ENCODE measurements around the gene TSPAN14.
"Not testable (repeated sequence)": the region's sequence is repeated elsewhere in the genome, so short reads cannot be mapped to it uniquely, and the experiment has no call there.

TSPAN14 gene

DNA sequence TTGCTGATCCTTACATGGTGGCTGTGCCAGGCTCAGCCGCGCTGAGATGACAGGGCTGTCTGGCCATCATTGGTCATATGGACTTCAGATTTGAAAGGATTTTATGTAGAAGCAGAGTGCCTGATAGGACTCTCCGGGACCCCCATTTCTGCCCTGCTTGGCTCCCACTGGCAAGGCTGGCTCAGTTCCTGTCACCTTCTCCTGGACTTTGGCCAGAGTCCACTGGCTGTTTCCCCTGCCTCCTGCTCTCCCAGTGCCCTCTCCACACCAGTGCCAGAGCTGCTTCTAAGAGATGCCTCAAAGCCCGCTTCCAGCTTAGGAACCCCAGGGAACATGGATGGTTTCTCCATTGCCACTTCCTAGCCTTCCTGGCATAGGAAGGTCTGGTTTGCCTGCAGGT lies 78.5 kb downstream of the TSPAN14 start:
- Histone ChIP-seq H3F3A (ENCODE audit: insufficient read depth, low read length) (no peaks in the 10 kb centered on the region), H3K79me2 (ENCODE audit: insufficient read depth, low read length) (no peaks in the 10 kb centered on the region), H3K9ac (ENCODE audit: low read length) (no peak overlapping the region), H3K4me2 (ENCODE audit: low read length) (no peak overlapping the region), H3K36me3 (ENCODE audit: insufficient read depth, low read length) (no peaks in the 10 kb centered on the region), H3K9me2 (ENCODE audit: low read depth, low read length) (no peaks in the 10 kb centered on the region), H3K27ac (ENCODE audit: low read depth, low read length, poor library complexity, severe bottlenecking) (no peak overlapping the region), H3K4me3 (ENCODE audit: low read depth, low read length, poor library complexity, severe bottlenecking) (no peak overlapping the region), H3K9me3 (ENCODE audit: low read length) (no peaks in the 10 kb centered on the region), H3K27me3 (ENCODE audit: insufficient read depth, low read length) (no peaks in the 10 kb centered on the region), H3K4me1 (ENCODE audit: insufficient read depth, low read length, severe bottlenecking) (peaks cover 14% of the 10 kb centered on the region), H4K20me1 (ENCODE audit: insufficient read depth, low read length) (no peaks in the 10 kb centered on the region), H2AFZ (ENCODE audit: low read length) (no peak overlapping the region)
- TF ChIP-seq EZH2 (IDR thresholded peaks at IDR 0.05; ENCODE audit: borderline replicate concordance, low read length) = no peak
- TF ChIP-seq, protein P1, sequence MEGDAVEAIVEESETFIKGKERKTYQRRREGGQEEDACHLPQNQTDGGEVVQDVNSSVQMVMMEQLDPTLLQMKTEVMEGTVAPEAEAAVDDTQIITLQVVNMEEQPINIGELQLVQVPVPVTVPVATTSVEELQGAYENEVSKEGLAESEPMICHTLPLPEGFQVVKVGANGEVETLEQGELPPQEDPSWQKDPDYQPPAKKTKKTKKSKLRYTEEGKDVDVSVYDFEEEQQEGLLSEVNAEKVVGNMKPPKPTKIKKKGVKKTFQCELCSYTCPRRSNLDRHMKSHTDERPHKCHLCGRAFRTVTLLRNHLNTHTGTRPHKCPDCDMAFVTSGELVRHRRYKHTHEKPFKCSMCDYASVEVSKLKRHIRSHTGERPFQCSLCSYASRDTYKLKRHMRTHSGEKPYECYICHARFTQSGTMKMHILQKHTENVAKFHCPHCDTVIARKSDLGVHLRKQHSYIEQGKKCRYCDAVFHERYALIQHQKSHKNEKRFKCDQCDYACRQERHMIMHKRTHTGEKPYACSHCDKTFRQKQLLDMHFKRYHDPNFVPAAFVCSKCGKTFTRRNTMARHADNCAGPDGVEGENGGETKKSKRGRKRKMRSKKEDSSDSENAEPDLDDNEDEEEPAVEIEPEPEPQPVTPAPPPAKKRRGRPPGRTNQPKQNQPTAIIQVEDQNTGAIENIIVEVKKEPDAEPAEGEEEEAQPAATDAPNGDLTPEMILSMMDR (IDR thresholded peaks at IDR 0.05; ENCODE audit: low read length) = no peak

DNA sequence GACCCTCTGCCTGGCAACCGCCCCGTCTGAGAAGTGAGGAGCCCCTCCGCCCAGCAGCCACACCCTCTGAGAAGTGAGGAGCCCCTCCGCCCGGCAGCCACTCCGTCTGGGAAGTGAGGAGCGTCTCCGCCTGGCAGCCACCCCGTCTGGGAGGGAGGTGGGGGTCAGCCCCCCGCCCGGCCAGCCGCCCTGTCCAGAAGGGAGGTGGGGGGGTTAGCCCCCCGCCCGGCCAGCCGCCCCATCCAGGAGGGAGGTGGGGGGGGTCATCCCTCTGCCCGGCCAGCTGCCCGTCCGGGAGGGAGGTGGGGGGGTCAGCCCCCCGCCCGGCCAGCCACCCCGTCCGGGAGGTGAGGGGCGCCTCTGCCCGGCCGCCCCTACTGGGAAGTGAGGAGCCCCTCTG lies 79.9 kb downstream of the TSPAN14 start:
- not testable (repeated sequence) for H3K9ac ChIP-seq (ENCODE audit: low read length); H2AFZ ChIP-seq (ENCODE audit: low read length); H3K9me3 ChIP-seq (ENCODE audit: low read length); H3K27ac ChIP-seq (ENCODE audit: low read depth, low read length, poor library complexity, severe bottlenecking); H3K4me3 ChIP-seq (ENCODE audit: low read depth, low read length, poor library complexity, severe bottlenecking); H3F3A ChIP-seq (ENCODE audit: insufficient read depth, low read length); H4K20me1 ChIP-seq (ENCODE audit: insufficient read depth, low read length); H3K9me2 ChIP-seq (ENCODE audit: low read depth, low read length); H3K4me2 ChIP-seq (ENCODE audit: low read length); H3K36me3 ChIP-seq (ENCODE audit: insufficient read depth, low read length); H3K79me2 ChIP-seq (ENCODE audit: insufficient read depth, low read length); H3K27me3 ChIP-seq (ENCODE audit: insufficient read depth, low read length)
- H3K4me1 ChIP-seq (ENCODE audit: insufficient read depth, low read length, severe bottlenecking) = peaks cover 14% of the 10 kb centered on the region

DNA sequence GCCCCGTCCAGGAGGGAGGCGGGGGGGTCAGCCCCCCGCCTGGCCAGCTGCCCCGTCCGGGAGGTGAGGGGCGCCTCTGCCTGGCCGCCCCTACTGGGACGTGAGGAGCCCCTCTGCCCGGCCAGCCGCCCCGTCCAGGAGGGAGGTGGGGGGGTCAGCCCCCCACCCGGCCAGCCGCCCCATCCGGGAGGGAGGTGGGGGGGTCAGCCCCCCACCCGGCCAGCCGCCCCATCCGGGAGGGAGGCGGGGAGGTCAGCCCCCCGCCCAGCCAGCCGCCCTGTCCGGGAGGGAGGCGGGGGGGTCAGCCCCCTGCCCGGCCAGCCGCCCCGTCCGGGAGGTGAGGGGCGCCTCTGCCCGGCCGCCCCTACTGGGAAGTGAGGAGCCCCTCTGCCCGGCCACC lies 80.5 kb downstream of the TSPAN14 start:
- not testable (repeated sequence) for H3F3A ChIP-seq (ENCODE audit: insufficient read depth, low read length); H3K4me2 ChIP-seq (ENCODE audit: low read length); H3K27ac ChIP-seq (ENCODE audit: low read depth, low read length, poor library complexity, severe bottlenecking); H2AFZ ChIP-seq (ENCODE audit: low read length); H4K20me1 ChIP-seq (ENCODE audit: insufficient read depth, low read length); H3K36me3 ChIP-seq (ENCODE audit: insufficient read depth, low read length); H3K9ac ChIP-seq (ENCODE audit: low read length); H3K4me3 ChIP-seq (ENCODE audit: low read depth, low read length, poor library complexity, severe bottlenecking); H3K79me2 ChIP-seq (ENCODE audit: insufficient read depth, low read length); H3K9me2 ChIP-seq (ENCODE audit: low read depth, low read length); H3K27me3 ChIP-seq (ENCODE audit: insufficient read depth, low read length); H3K9me3 ChIP-seq (ENCODE audit: low read length)
- H3K4me1 ChIP-seq (ENCODE audit: insufficient read depth, low read length, severe bottlenecking) = peaks cover 19% of the 10 kb centered on the region

DNA sequence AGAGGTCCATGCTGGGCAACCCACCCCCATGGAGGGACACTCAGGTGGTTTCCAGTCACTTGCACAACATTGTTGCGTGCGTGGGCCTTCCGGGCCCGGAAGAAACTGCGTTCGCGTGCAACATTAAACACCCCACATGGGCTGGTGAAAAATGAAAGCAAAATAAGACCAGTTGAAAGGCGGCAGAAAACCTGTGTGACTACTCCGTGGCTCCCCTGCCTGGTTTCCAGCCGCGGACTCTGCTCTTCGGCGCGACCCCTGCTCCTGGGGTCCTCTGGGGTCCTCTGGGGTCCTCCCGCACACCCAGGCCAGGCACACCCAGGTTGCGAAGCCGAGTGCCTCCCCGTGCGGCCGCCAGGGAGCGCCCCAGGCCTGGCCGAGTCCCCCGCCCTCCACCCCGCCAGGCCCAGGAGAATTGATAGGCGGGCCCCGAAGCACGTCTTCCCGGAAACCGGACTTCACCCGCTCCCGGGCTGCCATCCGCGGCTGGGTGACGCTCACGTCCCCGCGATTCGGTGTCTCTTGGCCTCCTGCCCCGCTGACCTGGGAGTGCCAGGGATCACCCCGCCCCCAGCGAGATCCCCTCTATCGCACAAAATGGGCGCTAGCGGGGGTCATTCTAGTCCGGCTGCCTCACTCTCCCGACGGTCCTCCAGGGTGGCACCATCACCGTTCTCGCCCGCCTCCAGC lies 81.7 kb downstream of the TSPAN14 start:
- peaks cover 23% of the 10 kb centered on the region for H3K4me1 ChIP-seq (ENCODE audit: insufficient read depth, low read length, severe bottlenecking)
- H3K9me2 ChIP-seq (ENCODE audit: low read depth, low read length) = no peaks in the 10 kb centered on the region
- peak overlapping the region; percentile 68 for H3K4me2 ChIP-seq (ENCODE audit: low read length)
- peak overlapping the region; percentile 57 for H3K9ac ChIP-seq (ENCODE audit: low read length)
- peak overlapping the region; percentile 60 for H3K4me3 ChIP-seq (ENCODE audit: low read depth, low read length, poor library complexity, severe bottlenecking)
- H3K36me3 ChIP-seq (ENCODE audit: insufficient read depth, low read length) = no peaks in the 10 kb centered on the region
- H3K27me3 ChIP-seq (ENCODE audit: insufficient read depth, low read length) = no peaks in the 10 kb centered on the region
- H3F3A ChIP-seq (ENCODE audit: insufficient read depth, low read length) = no peaks in the 10 kb centered on the region
- TF ChIP-seq EZH2 (IDR thresholded peaks at IDR 0.05; ENCODE audit: borderline replicate concordance, low read length) = no peak
- TF ChIP-seq, protein P1 (IDR thresholded peaks at IDR 0.05; ENCODE audit: low read length) = peak; percentile 86
- H4K20me1 ChIP-seq (ENCODE audit: insufficient read depth, low read length) = no peaks in the 10 kb centered on the region
- no peaks in the 10 kb centered on the region for H3K9me3 ChIP-seq (ENCODE audit: low read length)
- H3K79me2 ChIP-seq (ENCODE audit: insufficient read depth, low read length) = no peaks in the 10 kb centered on the region
- no peak overlapping the region for H3K27ac ChIP-seq (ENCODE audit: low read depth, low read length, poor library complexity, severe bottlenecking)
- peak overlapping the region; percentile 82; the same call in 1 of the 2 replicates for H2AFZ ChIP-seq (ENCODE audit: low read length)

Data from OCI-LY1 (cell line).